Measurements from ENCODE around the gene STAG3. TPM values are rescaled to one million over a fixed set of nuclear protein-coding genes. Genes with fewer than 3 reads are reported as not detected.
A peak's percentile ranks its signal among the peaks of the same experiment; 100 is the strongest.

STAG3 gene
- total and polyA plus RNA-seq, 9 of the 15 experiments (the other 6 are each of a cell fraction or from before 2014, with no cell fraction given): 0.54 to 2.5 (median 1.7) TPM

- TF ChIP-seq SIRT6 (IDR thresholded peaks at IDR 0.05; ENCODE audit: low read depth, low read length): no peak
- no peak for TF ChIP-seq ZNF41 (CRISPR knock-in tag; conservative IDR thresholded peaks at IDR 0.05)
- peak; percentile 66; the same call in 1 of the 2 replicates for TF ChIP-seq C11orf30 (IDR thresholded peaks at IDR 0.05; ENCODE audit: low read depth)
- TF ChIP-seq, protein P1, sequence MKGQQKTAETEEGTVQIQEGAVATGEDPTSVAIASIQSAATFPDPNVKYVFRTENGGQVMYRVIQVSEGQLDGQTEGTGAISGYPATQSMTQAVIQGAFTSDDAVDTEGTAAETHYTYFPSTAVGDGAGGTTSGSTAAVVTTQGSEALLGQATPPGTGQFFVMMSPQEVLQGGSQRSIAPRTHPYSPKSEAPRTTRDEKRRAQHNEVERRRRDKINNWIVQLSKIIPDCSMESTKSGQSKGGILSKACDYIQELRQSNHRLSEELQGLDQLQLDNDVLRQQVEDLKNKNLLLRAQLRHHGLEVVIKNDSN (CRISPR knock-in tag; IDR thresholded peaks at IDR 0.05): peak; percentile 25; the same call in 1 of the 2 replicates
- TF ChIP-seq ZBTB1 (CRISPR knock-in tag; IDR thresholded peaks at IDR 0.05; ENCODE audit: borderline replicate concordance, low read depth): 0 out of 2 replicates have a peak, but pooled peaks have one; percentile 7
Observed at GRCh38 chr7:100166970-100167911, 10.5 kb upstream of the STAG3 start (continued).

DNA sequence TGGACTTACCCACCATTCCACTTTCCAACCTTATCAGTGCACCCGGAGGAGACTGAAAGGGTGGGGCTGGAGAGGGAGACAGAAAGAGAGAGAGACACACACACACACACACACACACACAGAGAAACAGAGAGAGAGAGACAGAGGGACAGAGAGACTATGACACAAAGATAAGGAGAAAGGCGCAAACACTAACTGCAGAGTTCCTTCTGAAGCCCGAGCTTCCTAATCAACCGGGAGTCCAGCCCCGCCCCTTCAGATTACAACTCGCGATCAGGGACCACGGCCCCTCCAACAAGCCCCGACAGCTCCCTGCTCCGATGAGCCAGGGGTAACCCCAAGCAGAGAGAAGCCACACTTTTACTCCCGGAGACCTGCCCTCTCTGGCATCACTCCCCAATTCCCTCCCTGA, 9.8 kb upstream of the STAG3 start:
- ATAC-seq (peak; percentile 83), FAIRE-seq (peak; percentile 92), DNase-seq (ENCODE audit: extremely low read depth in 1 of 4, low spot score in 3 of 4) (peak; percentile 62 to 87 (median 72))
- H3K27ac ChIP-seq (ENCODE audit: extremely low read depth, low read depth, low read length): peak overlapping the region; percentile 37; the same call in 2 of the 3 replicates
- H3K4me3 ChIP-seq: peak overlapping the region; percentile 32
- H4K20me1 ChIP-seq (replicated peaks; ENCODE audit: control insufficient read depth, insufficient read depth, low read length): no peaks in the 10 kb centered on the region
- H3K4me2 ChIP-seq (ENCODE audit: insufficient read depth, low read length): peak overlapping the region; percentile 91
- in situ Hi-C loops (cut with MboI): no loop called here
- 2% methylated on average over 11 of the region's 11 CpGs for WGBS (ENCODE audit: insufficient coverage, low coverage, missing lambda C conversion rate)
- H3K27me3 ChIP-seq (ENCODE audit: control insufficient read depth in 2 of 2, insufficient read depth in 2 of 2, low read length in 2 of 2): no peaks in the 10 kb centered on the region
- H3K36me3 ChIP-seq (ENCODE audit: control insufficient read depth, insufficient read depth, low read length): no peaks in the 10 kb centered on the region
- ChIA-PET POLR2A (interaction anchor here (0.7 to 1.6 kb wide), 8 partner anchors 9 to 262 kb away, joined by 4 to 15 read pairs (median 6); partner anchors contain the start of genes GPC2, LAMTOR4, MEPCE and STAG3), CTCF (ENCODE audit: low intra/inter-chr PET ratio) (interaction anchor here (0.5 to 0.6 kb wide), 2 partner anchors 34 to 892 kb away, joined by 3 to 7 read pairs; no protein-coding TSS in a partner anchor)
- H3K4me1 ChIP-seq (replicated peaks in 1 of 2; ENCODE audit: control insufficient read depth in 2 of 2, insufficient read depth in 2 of 2, low read length in 2 of 2): peaks cover 45 to 53% of the 10 kb centered on the region in 2 experiments
- no TSS peak for BruUV-seq (replicated peaks)
- no peaks in the 10 kb centered on the region for H3K9me3 ChIP-seq (replicated peaks; ENCODE audit: control insufficient read depth, insufficient read depth, low read depth, low read length)
- peak overlapping the region; percentile 48 to 90 for H3K9ac ChIP-seq (ENCODE audit: insufficient read depth in 1 of 2, low read depth in 2 of 2, low read length in 2 of 2)
- intact Hi-C loops (cut with micrococcal nuclease): loop anchor here (1.0 kb wide), 1 partner anchor 10 kb away; the partner anchor contains the start of gene TRAPPC14
- no peaks in the 10 kb centered on the region for H3K79me2 ChIP-seq (ENCODE audit: control insufficient read depth, insufficient read depth, low read length)
- no peaks in the 10 kb centered on the region for H3K9me1 ChIP-seq (ENCODE audit: control insufficient read depth, insufficient read depth, low read length)
- peak overlapping the region; percentile 86 for H2AFZ ChIP-seq (ENCODE audit: low read depth, low read length)
- TF ChIP-seq RBBP5 (IDR thresholded peaks at IDR 0.05; ENCODE audit: borderline replicate concordance, insufficient read depth, low read length, poor library complexity, severe bottlenecking): peak; percentile 28
- no peak for TF ChIP-seq NR1H2 (CRISPR knock-in tag; IDR thresholded peaks at IDR 0.05)
- no peak for TF ChIP-seq ZNF778 (CRISPR knock-in tag; IDR thresholded peaks at IDR 0.05)
- no peak for TF ChIP-seq ZNF584 (CRISPR knock-in tag; IDR thresholded peaks at IDR 0.05; ENCODE audit: low read depth)
- no peak for TF ChIP-seq BRF2 (IDR thresholded peaks at IDR 0.05; ENCODE audit: borderline replicate concordance, insufficient read depth, insufficient read length)
- TF ChIP-seq PTTG1 (tag; IDR thresholded peaks at IDR 0.05; ENCODE audit: low read depth): no peak
- no peak for TF ChIP-seq IRF2 (CRISPR knock-in tag; IDR thresholded peaks at IDR 0.05)
- TF ChIP-seq SREBF1 (IDR thresholded peaks at IDR 0.05; ENCODE audit: borderline replicate concordance, low read depth, low read length): no peak

All from K562 (cell line).